Memory B cell (primary cell): ENCODE data around the gene SETDB1.
A peak's percentile ranks its signal among the peaks of the same experiment; 100 is the strongest.

Source experiments
- ATAC-seq: fragments of 150-1000 bp; cut with Tn5 transposase; 2 replicates; pipeline ENCODE4 v1.10.0; 2021; ENCODE audit warnings: low read depth, mild to moderate bottlenecking, moderate library complexity
- DNase-seq, 2 donors: peaks; one replicate each; pipeline ENCODE4 v3.0.0; 2022; ENCODE audit warnings: low spot score in 2 of 2
- H3K27ac Mint-ChIP-seq: one replicate; pipeline ENCODE4 v1.8.0; 2022; ENCODE audit warnings: mild to moderate bottlenecking, moderate library complexity, mixed read lengths
- H3K27me3 Mint-ChIP-seq: one replicate; pipeline ENCODE4 v1.8.0; 2022; ENCODE audit warnings: mixed read lengths
- H3K36me3 Mint-ChIP-seq: one replicate; pipeline ENCODE4 v1.8.0; 2022; ENCODE audit warnings: mild to moderate bottlenecking, mixed read lengths
- H3K4me1 Mint-ChIP-seq: one replicate; pipeline ENCODE4 v1.8.0; 2022; ENCODE audit warnings: mixed read lengths
- H3K4me3 Mint-ChIP-seq: one replicate; pipeline ENCODE4 v1.8.0; 2022; ENCODE audit warnings: mild to moderate bottlenecking, moderate library complexity, mixed read lengths
- H3K9me3 Mint-ChIP-seq: one replicate; pipeline ENCODE4 v1.8.0; 2022; ENCODE audit warnings: mixed read lengths

SETDB1 gene

GRCh38 chr1:151009206-151009587 is 83.0 kb downstream of the SETDB1 start:
- Mint-ChIP-seq H3K27ac (peak overlapping the region; percentile 98), H3K4me1 (peaks cover 42% of the 10 kb centered on the region), H3K4me3 (peak overlapping the region; percentile 100), H3K27me3 (no peaks in the 10 kb centered on the region), H3K36me3 (peaks cover 4% of the 10 kb centered on the region), H3K9me3 (no peaks in the 10 kb centered on the region)
- ATAC-seq (no peak), DNase-seq (no peak)

- Mint-ChIP-seq H3K27me3 (no peaks in the 10 kb centered on the region), H3K4me3 (peak overlapping the region; percentile 100), H3K4me1 (peaks cover 42% of the 10 kb centered on the region), H3K36me3 (peaks cover 4% of the 10 kb centered on the region), H3K9me3 (no peaks in the 10 kb centered on the region), H3K27ac (no peak overlapping the region)
- DNase-seq (no peak), ATAC-seq (no peak)
Observed at GRCh38 chr1:151009674-151010345, 83.6 kb downstream of the SETDB1 start.

DNA sequence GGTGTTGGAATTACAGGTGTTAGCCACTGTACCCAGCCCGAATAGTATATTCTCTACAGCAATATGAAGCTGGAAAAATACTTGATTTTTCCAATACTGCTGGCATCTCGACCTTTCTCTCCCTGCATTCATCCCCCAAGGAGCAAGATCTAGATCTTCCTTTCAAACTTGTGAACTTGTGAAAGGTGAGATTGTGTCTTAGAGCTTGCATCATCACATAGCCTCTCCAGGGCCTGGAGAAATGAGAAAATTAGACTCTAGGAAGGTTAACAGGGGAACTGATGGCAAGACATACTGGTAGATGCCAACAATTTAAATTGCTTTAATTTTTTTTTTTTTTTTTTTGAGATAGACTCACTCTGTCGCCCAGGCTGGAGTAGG is 84.2 kb downstream of the SETDB1 start:
- peaks cover 41% of the 10 kb centered on the region for H3K4me1 Mint-ChIP-seq
- H3K27ac Mint-ChIP-seq: no peak overlapping the region
- peaks cover 4% of the 10 kb centered on the region for H3K36me3 Mint-ChIP-seq
- H3K4me3 Mint-ChIP-seq: no peak overlapping the region
- DNase-seq (no peak), ATAC-seq (no peak)
- no peaks in the 10 kb centered on the region for H3K27me3 Mint-ChIP-seq
- H3K9me3 Mint-ChIP-seq: no peaks in the 10 kb centered on the region

DNA sequence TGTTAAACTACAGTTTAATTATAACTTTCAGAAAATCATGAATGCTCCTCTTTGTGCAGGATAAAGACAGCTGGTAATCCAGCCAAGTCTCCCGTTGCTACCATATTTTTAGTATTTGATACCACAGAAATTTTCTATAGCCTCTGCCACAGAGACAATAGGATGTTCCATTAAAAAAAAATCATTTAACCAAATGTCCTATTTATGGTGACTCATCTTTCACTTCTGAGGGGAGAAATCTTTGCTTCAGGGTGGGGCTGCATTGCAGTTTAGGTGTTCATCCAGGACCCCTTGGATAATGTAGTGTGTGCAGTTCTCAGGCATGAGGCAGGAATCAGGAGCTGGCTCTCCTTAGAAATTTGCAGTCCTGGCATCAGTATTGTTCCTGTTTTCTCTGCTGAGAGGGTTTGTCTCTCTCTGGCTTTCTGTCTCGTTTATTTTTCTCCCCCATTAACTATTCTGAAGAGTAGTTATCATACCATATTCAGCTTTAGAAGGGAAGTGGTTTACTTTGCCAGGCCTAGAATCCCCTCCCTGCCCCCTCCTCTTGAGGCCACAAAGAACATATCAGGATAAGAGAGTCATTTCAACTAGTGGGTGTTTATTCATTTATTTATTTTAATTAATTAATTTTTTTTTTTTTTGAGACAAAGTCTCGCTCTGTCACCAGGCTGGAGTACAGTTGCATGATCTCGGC is 85.1 kb downstream of the SETDB1 start:
- Mint-ChIP-seq H3K4me1 (peaks cover 31% of the 10 kb centered on the region), H3K27ac (no peak overlapping the region), H3K4me3 (no peak overlapping the region)

DNA sequence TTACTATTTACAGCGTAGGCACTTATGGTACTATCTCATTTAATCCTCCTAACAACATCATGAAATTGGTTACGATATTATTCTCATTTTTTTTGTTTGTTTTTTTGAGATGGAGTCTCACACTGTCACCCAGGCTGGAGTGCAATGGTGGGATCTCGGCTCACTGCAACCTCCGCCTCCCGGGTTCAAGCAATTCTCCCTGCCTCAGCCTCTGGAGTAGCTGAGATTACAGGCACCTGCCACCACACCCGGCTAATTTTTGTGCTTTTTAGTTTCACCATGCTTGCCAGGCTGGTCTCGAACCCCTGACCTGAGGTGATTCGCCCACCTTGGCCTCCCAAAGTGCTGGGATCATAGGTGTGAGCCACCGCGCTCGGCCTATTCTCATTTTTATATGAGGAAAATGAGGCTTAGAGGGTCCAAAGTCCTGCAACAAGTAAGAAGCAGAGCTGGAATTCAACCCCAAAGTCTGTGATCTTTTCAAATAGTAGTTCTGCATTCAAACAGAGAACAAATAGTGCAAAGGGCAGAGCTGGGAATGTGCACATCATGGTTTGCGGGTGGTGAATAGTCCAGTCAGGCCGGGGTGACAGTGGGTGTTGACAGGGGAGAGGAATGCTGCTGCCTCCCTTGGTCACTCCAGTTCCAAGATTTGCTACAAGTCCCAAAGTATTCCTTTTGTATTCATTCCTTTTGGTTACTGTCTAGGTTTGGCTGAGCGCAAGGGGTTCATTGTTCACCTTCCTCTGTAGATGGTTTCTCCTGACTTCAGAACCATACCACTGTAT is 86.7 kb downstream of the SETDB1 start:
- Mint-ChIP-seq H3K27me3 (no peaks in the 10 kb centered on the region), H3K27ac (no peak overlapping the region), H3K9me3 (no peaks in the 10 kb centered on the region), H3K4me1 (peaks cover 19% of the 10 kb centered on the region), H3K4me3 (no peak overlapping the region), H3K36me3 (peaks cover 4% of the 10 kb centered on the region)
- no peak for DNase-seq
- no peak for ATAC-seq

More for the DNA sequence above, 85.1 kb downstream of the SETDB1 start:
- DNase-seq (no peak), ATAC-seq (no peak)
- Mint-ChIP-seq H3K27me3 (no peaks in the 10 kb centered on the region), H3K9me3 (no peaks in the 10 kb centered on the region), H3K36me3 (peaks cover 4% of the 10 kb centered on the region)

DNA sequence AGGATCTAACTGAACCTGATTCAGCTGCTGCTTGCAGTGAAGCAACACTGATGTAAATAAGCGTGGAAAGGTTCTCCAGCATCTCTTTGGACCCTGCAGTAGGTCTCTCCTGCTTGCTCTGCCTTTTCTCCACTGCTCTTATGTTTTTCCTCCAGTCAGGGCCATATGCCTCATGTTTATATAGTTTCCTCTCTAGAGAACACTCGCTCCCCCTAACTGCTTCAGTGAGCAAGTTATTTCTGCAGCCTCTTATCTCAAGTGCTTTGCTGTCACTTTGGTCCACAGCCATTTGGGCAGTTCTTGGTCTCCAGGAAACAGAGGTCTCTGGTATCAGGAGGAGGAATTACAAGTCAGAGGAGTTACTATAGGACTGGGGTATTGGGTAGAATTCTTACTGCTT is 87.4 kb downstream of the SETDB1 start:
- Mint-ChIP-seq H3K4me3 (no peak overlapping the region), H3K36me3 (peaks cover 7% of the 10 kb centered on the region), H3K9me3 (no peaks in the 10 kb centered on the region), H3K4me1 (peaks cover 16% of the 10 kb centered on the region), H3K27ac (no peak overlapping the region), H3K27me3 (no peaks in the 10 kb centered on the region)
- DNase-seq: no peak
- ATAC-seq: no peak
